A673 (cell line): ENCODE data around the gene CHPF2. TPM values are rescaled to one million over a fixed set of nuclear protein-coding genes. Genes with fewer than 3 reads are reported as not detected.

Experiments used
- BruUV-seq: library from RNA; stranded (reverse); fragments of 400-500 nt; replicated peaks from 2 replicates; lab custom pipeline; 2021; lab: Mats Ljungman, UMichigan
- CTCF ChIA-PET: fragments of 300-600 bp; sonication (Branson Sonifier 250); formaldehyde crosslinking; loops from one replicate; lab custom pipeline; 2022; ENCODE audit warnings: antibody characterized with exemption; lab: Charles Lee
- POLR2A ChIA-PET: fragments of 300-600 bp; sonication (Branson Sonifier 250); formaldehyde crosslinking; loops from one replicate; lab custom pipeline; 2022; ENCODE audit warnings: antibody characterized with exemption; ENCODE audit not compliant: low non-redundant PET; lab: Charles Lee
- DNase-seq: peaks from one replicate; pipeline ENCODE4 v3.0.0-alpha.2; 2015; ENCODE audit warnings: low spot score
- H3K27ac ChIP-seq: fragments of 200-600 bp; sonication (generic); 2 replicates; pipeline ENCODE4 v1.5.1; 2016; ENCODE audit warnings: mixed run types, low read depth, mild to moderate bottlenecking, mixed read lengths, antibody characterized with exemption, low read length; ENCODE audit not compliant: poor library complexity, severe bottlenecking
- H3K27me3 ChIP-seq: fragments of 200-600 bp; sonication (generic); replicated peaks from 2 replicates; pipeline ENCODE4 v1.6.1; 2017; ENCODE audit warnings: mixed run types, low read depth, mild to moderate bottlenecking, mixed read lengths, antibody characterized with exemption, low read length; ENCODE audit not compliant: insufficient read depth, poor library complexity
- H3K36me3 ChIP-seq: fragments of 200-600 bp; sonication (generic); 2 replicates; pipeline ENCODE4 v1.6.1; 2016; ENCODE audit warnings: mixed run types, mild to moderate bottlenecking, mixed read lengths, antibody characterized with exemption, low read length; ENCODE audit not compliant: insufficient read depth, poor library complexity, severe bottlenecking
- H3K4me1 ChIP-seq: fragments of 200-600 bp; sonication (generic); 2 replicates; pipeline ENCODE4 v1.6.1; 2017; ENCODE audit warnings: mixed run types, mild to moderate bottlenecking, mixed read lengths, antibody characterized with exemption, low read length; ENCODE audit not compliant: insufficient read depth, poor library complexity, severe bottlenecking
- H3K4me3 ChIP-seq: fragments of 200-600 bp; sonication (generic); 2 replicates; pipeline ENCODE4 v1.5.1; 2016; ENCODE audit warnings: low read depth, mixed run types, mild to moderate bottlenecking, mixed read lengths, low read length; ENCODE audit not compliant: poor library complexity, severe bottlenecking
- H3K9me3 ChIP-seq: fragments of 200-600 bp; sonication (generic); 2 replicates; pipeline ENCODE4 v1.6.1; 2016; ENCODE audit warnings: mixed run types, low read depth, mild to moderate bottlenecking, mixed read lengths, antibody characterized with exemption, low read length; ENCODE audit not compliant: poor library complexity, severe bottlenecking
- CTCF ChIP-seq: fragments of 300-800, 200-600 bp; sonication (generic); conservative IDR thresholded peaks from 2 replicates; pipeline ENCODE4 v1.5.1; 2017; ENCODE audit warnings: low read depth, mild to moderate bottlenecking, antibody characterized with exemption, low read length, moderate library complexity, mixed read lengths
- EZH2 ChIP-seq: fragments of 200-600 bp; sonication (generic); IDR thresholded peaks from 2 replicates; pipeline ENCODE4 v1.6.1; 2017; ENCODE audit warnings: borderline replicate concordance, low read depth, mild to moderate bottlenecking, mixed read lengths, antibody characterized with exemption, low read length; ENCODE audit not compliant: poor library complexity, severe bottlenecking
- intact Hi-C: fragments of 100-400 bp; cut with micrococcal nuclease; formaldehyde crosslinking; loops from one replicate; pipeline ENCODE4 v1.10.0; 2022; ENCODE audit not compliant: unreplicated experiment
- total RNA-seq: library from RNA; stranded (reverse); gene quantifications from 2 replicates; pipeline ENCODE4 v1.2.3, GENCODE V29; 2021

The CHPF2 gene
- total RNA-seq, 1 experiment from 2014 or later: 27.1 TPM

GRCh38 chr7:151283302-151283701 lies 51.0 kb downstream of the CHPF2 start:
- CTCF ChIA-PET: no interaction called here
- no peaks in the 10 kb centered on the region for H3K9me3 ChIP-seq
- intact Hi-C loops: no loop called here

DNA sequence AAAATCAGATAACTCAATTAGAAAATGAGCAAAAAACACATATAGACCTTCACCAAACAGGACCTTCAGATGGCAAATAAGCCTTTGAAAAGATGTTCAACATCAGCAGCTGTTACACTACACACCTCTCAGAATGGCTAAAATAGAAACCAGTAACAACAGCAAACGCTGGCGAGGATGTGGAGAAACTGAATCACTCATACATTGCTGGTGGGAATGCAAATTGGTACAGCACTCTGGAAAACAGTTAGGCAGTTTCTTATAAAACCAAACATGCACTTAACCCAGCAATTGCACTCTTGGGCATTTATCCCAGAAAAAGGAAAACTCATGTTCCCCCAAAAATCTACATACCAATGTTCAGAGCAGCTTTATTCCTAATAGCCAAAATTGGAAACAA lies 53.9 kb downstream of the CHPF2 start:
- POLR2A ChIA-PET: interaction anchor here (0.6 kb wide), 1 partner anchor 36 kb away, joined by 5 read pairs; no protein-coding TSS in a partner anchor
- CTCF ChIA-PET: no interaction called here
- Histone ChIP-seq H3K9me3 (no peaks in the 10 kb centered on the region), H3K27me3 (peaks cover 2% of the 10 kb centered on the region), H3K4me1 (no peaks in the 10 kb centered on the region), H3K36me3 (no peaks in the 10 kb centered on the region), H3K27ac (no peak overlapping the region), H3K4me3 (no peak overlapping the region)
- intact Hi-C loops: no loop called here
- BruUV-seq: no TSS peak
- TF ChIP-seq CTCF (no peak), EZH2 (no peak)
- DNase-seq: no peak

More at GRCh38 chr7:151283302-151283701, 51.0 kb downstream of the CHPF2 start:
- H3K4me3 ChIP-seq: no peak overlapping the region
- TF ChIP-seq EZH2 (no peak), CTCF (no peak)
- POLR2A ChIA-PET: no interaction called here
- H3K27me3 ChIP-seq: no peaks in the 10 kb centered on the region
- no peaks in the 10 kb centered on the region for H3K36me3 ChIP-seq
- no peak for DNase-seq
- H3K4me1 ChIP-seq: no peaks in the 10 kb centered on the region
- BruUV-seq: no TSS peak
- no peak overlapping the region for H3K27ac ChIP-seq

Other genes starting within 250 kb of the CHPF2 start
- 0.75 and 1.4 TPM in 2 replicates for gene NOS3, start 241.5 kb upstream of the CHPF2 start, total RNA-seq
- gene ATG9B, start 208.0 kb upstream of the CHPF2 start, total RNA-seq: 0.96 and 1.9 TPM in 2 replicates
- gene ABCB8, start 204.0 kb upstream of the CHPF2 start, total RNA-seq: 50.9 and 57.6 TPM in 2 replicates
- gene ASIC3, start 184.0 kb upstream of the CHPF2 start, total RNA-seq: 4.5 and 6.7 TPM in 2 replicates
- gene CDK5, start 174.6 kb upstream of the CHPF2 start, total RNA-seq: 21.1 and 25.7 TPM in 2 replicates
- gene SLC4A2, start 172.9 kb upstream of the CHPF2 start, total RNA-seq: 213 and 222 TPM in 2 replicates
- gene FASTK, start 151.7 kb upstream of the CHPF2 start, total RNA-seq: 70.8 and 80.5 TPM in 2 replicates
- gene TMUB1, start 149.0 kb upstream of the CHPF2 start, total RNA-seq: 43.8 and 44.7 TPM in 2 replicates
- gene AGAP3, start 146.0 kb upstream of the CHPF2 start, total RNA-seq: 115 and 133 TPM in 2 replicates
- gene GBX1, start 64.8 kb upstream of the CHPF2 start, total RNA-seq: not detected in 2 replicates
- not detected in 2 replicates for gene ASB10, start 45.2 kb upstream of the CHPF2 start, total RNA-seq
- not detected in 2 replicates for gene H2BK1, start 22.0 kb upstream of the CHPF2 start, total RNA-seq
- gene ABCF2, start 5.3 kb upstream of the CHPF2 start, total RNA-seq: 65.5 and 69.0 TPM in 2 replicates
- 44.8 and 52.1 TPM in 2 replicates for gene SMARCD3, start 16.2 kb downstream of the CHPF2 start, total RNA-seq
- 36.9 and 39.4 TPM in 2 replicates for gene NUB1, start 109.3 kb downstream of the CHPF2 start, total RNA-seq
- 0.86 and 1.9 TPM in 2 replicates for gene WDR86, start 177.6 kb downstream of the CHPF2 start, total RNA-seq
- gene CRYGN, start 207.7 kb downstream of the CHPF2 start, total RNA-seq: 0.13 TPM in 2 replicates